ENCODE results near the gene NPHP4.

The NPHP4 gene

DNA sequence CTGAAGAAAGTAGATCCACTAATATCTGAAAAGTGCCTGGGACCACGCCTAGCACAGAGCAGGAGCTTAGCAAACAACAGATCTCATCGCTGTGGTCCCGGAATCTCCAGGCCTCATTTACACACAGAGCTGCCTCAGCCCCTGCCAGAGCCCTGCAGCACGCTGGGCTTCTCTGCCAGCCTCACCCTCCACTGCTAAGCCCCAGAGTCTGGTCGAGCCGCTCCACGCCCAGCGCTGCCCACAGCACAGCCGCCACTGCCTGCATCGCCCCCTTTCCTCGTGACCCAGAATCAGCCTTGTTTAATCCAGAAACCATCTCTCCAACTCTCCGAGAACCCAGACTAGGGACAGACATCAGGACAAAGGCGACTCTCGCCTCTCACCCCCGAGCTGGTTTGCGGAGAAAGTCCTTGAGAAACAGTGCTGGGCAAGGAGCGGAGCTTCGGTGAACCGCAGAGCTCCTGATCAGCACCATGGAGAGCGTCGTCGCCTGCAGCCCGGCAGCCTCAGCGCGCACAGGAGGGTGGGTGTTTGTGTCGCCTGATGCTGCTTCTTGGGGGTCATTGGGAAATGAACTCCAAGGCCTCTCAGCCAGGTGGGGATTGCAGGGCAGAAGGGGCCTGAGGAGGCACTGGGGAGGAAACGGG, 145.1 kb downstream of the NPHP4 start:
- WGBS (ENCODE audit: extremely low coverage, insufficient coverage, low lambda C conversion rate), result no CpG with 5 or more reads among the region's 27 CpGs
- H3K56ac ChIP-seq (ENCODE audit: low read length), result no peak overlapping the region
- DNase-seq, result peak; percentile 74

DNA sequence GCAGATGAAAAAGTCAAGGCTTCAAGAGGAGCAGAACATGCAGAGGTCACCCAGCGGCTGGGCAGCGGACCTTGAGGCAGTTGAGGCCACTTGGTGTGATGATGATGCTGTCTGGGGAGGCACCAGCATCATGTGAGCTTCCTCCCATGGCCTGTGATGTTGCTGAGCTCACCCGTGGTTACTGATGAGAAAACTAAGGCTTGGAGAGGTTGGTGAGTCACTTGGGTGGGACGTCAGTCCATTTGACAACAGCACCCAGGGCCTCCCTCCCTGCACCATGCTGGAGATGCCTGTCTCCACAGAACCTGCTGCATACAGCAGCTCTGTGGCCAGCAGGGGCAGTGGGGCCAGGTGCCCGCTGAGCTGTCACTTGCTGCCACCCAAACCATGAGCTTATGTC, 146.8 kb downstream of the NPHP4 start:
- Histone ChIP-seq H2BK5ac (ENCODE audit: low read length) (no peak overlapping the region), H3K4me1 (ENCODE audit: control insufficient read depth, low read depth, low read length) (no peaks in the 10 kb centered on the region), H3K56ac (ENCODE audit: low read length) (no peak overlapping the region), H3K4me3 (ENCODE audit: low read length) (no peak overlapping the region), H2BK15ac (replicated peaks; ENCODE audit: low read depth) (no peak overlapping the region), H2AK5ac (ENCODE audit: low read length) (no peak overlapping the region), H3K36me3 (ENCODE audit: control insufficient read depth, insufficient read depth, low read length) (no peaks in the 10 kb centered on the region), H3K4me2 (ENCODE audit: low read length) (no peak overlapping the region), H3K79me2 (ENCODE audit: control insufficient read depth, insufficient read depth, low read length) (no peaks in the 10 kb centered on the region), H3K27ac (ENCODE audit: low read depth, low read length) (no peak overlapping the region), H4K5ac (ENCODE audit: low read length) (no peak overlapping the region), H3K4ac (ENCODE audit: low read depth, low read length) (no peak overlapping the region), H3K23ac (ENCODE audit: low read length) (no peak overlapping the region), H3K18ac (ENCODE audit: low read length) (no peak overlapping the region), H4K8ac (ENCODE audit: low read depth, low read length) (no peak overlapping the region), H3K27me3 (ENCODE audit: insufficient read depth, low read length, poor library complexity) (no peaks in the 10 kb centered on the region), H2BK120ac (ENCODE audit: low read depth, low read length) (no peak overlapping the region), H3K79me1 (ENCODE audit: low read length) (no peaks in the 10 kb centered on the region), H3K9ac (ENCODE audit: low read length) (no peak overlapping the region)
- DNase-seq, result no peak
- no CpG with 5 or more reads among the region's 5 CpGs for WGBS (ENCODE audit: extremely low coverage, insufficient coverage, low lambda C conversion rate)

More for the DNA sequence above, 145.1 kb downstream of the NPHP4 start:
- H3K9ac ChIP-seq (ENCODE audit: low read length), result no peak overlapping the region
- no peak overlapping the region for H3K23ac ChIP-seq (ENCODE audit: low read length)
- no peak overlapping the region for H3K27ac ChIP-seq (ENCODE audit: low read depth, low read length)
- H3K36me3 ChIP-seq (ENCODE audit: control insufficient read depth, insufficient read depth, low read length), result no peaks in the 10 kb centered on the region
- H3K18ac ChIP-seq (ENCODE audit: low read length), result no peak overlapping the region
- H2BK120ac ChIP-seq (ENCODE audit: low read depth, low read length), result no peak overlapping the region
- no peak overlapping the region for H3K4me2 ChIP-seq (ENCODE audit: low read length)
- H3K79me2 ChIP-seq (ENCODE audit: control insufficient read depth, insufficient read depth, low read length), result no peaks in the 10 kb centered on the region
- H4K5ac ChIP-seq (ENCODE audit: low read length), result no peak overlapping the region
- H3K79me1 ChIP-seq (ENCODE audit: low read length), result no peaks in the 10 kb centered on the region
- H2BK15ac ChIP-seq (replicated peaks; ENCODE audit: low read depth), result no peak overlapping the region
- no peak overlapping the region for H3K4ac ChIP-seq (ENCODE audit: low read depth, low read length)
- H3K4me1 ChIP-seq (ENCODE audit: control insufficient read depth, low read depth, low read length), result no peaks in the 10 kb centered on the region
- H3K4me3 ChIP-seq (ENCODE audit: low read length), result no peak overlapping the region
- H4K8ac ChIP-seq (ENCODE audit: low read depth, low read length), result no peak overlapping the region
- H2AK5ac ChIP-seq (ENCODE audit: low read length), result no peak overlapping the region
- no peaks in the 10 kb centered on the region for H3K27me3 ChIP-seq (ENCODE audit: insufficient read depth, low read length, poor library complexity)
- H2BK5ac ChIP-seq (ENCODE audit: low read length), result no peak overlapping the region

- no peak for DNase-seq
- Histone ChIP-seq H2AK5ac (ENCODE audit: low read length) (no peak overlapping the region), H3K36me3 (ENCODE audit: control insufficient read depth, insufficient read depth, low read length) (no peaks in the 10 kb centered on the region), H4K8ac (ENCODE audit: low read depth, low read length) (no peak overlapping the region), H3K4me3 (ENCODE audit: low read length) (no peak overlapping the region), H3K4me2 (ENCODE audit: low read length) (no peak overlapping the region), H3K9ac (ENCODE audit: low read length) (no peak overlapping the region), H3K56ac (ENCODE audit: low read length) (no peak overlapping the region), H3K23ac (ENCODE audit: low read length) (no peak overlapping the region), H3K4ac (ENCODE audit: low read depth, low read length) (no peak overlapping the region), H2BK120ac (ENCODE audit: low read depth, low read length) (no peak overlapping the region), H3K18ac (ENCODE audit: low read length) (no peak overlapping the region), H4K5ac (ENCODE audit: low read length) (no peak overlapping the region), H3K79me2 (ENCODE audit: control insufficient read depth, insufficient read depth, low read length) (no peaks in the 10 kb centered on the region), H2BK5ac (ENCODE audit: low read length) (no peak overlapping the region), H3K79me1 (ENCODE audit: low read length) (no peaks in the 10 kb centered on the region), H2BK15ac (replicated peaks; ENCODE audit: low read depth) (no peak overlapping the region), H3K27ac (ENCODE audit: low read depth, low read length) (no peak overlapping the region), H3K27me3 (ENCODE audit: insufficient read depth, low read length, poor library complexity) (no peaks in the 10 kb centered on the region), H3K4me1 (ENCODE audit: control insufficient read depth, low read depth, low read length) (no peaks in the 10 kb centered on the region)
- no CpG with 5 or more reads among the region's 14 CpGs for WGBS (ENCODE audit: extremely low coverage, insufficient coverage, low lambda C conversion rate)
Measured at GRCh38 chr1:5844442-5844841, 147.8 kb downstream of the NPHP4 start.

- WGBS (ENCODE audit: extremely low coverage, insufficient coverage, low lambda C conversion rate), result no CpG with 5 or more reads among the region's 13 CpGs
- no peak overlapping the region for H2AK5ac ChIP-seq (ENCODE audit: low read length)
Measured at GRCh38 chr1:5843521-5844096, 148.6 kb downstream of the NPHP4 start.

DNA sequence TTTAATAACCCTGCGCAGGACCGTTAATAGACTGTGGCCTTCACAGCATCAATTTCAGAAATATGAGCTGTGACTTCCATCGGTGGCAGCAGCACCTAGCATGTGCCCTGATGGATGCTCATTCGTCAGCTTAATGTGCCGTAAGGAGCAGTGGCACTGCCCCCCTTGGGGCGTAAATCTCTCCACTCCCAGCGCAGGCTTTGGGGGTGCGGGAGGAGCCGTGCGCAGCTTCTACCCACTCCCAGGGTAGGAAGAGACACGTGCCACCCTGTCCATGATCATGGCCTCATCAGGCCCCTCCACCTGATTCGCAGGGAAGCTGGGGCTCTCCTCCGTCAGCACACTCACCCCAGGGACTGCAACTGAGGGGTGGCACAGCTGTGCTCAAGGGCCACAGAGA, 149.5 kb downstream of the NPHP4 start:
- Histone ChIP-seq H3K23ac (ENCODE audit: low read length) (no peak overlapping the region), H3K27me3 (ENCODE audit: insufficient read depth, low read length, poor library complexity) (no peaks in the 10 kb centered on the region), H3K79me2 (ENCODE audit: control insufficient read depth, insufficient read depth, low read length) (no peaks in the 10 kb centered on the region), H3K4me3 (ENCODE audit: low read length) (no peak overlapping the region), H3K4me1 (ENCODE audit: control insufficient read depth, low read depth, low read length) (no peaks in the 10 kb centered on the region), H4K5ac (ENCODE audit: low read length) (no peak overlapping the region), H3K56ac (ENCODE audit: low read length) (no peak overlapping the region), H2AK5ac (ENCODE audit: low read length) (no peak overlapping the region), H3K36me3 (ENCODE audit: control insufficient read depth, insufficient read depth, low read length) (no peaks in the 10 kb centered on the region), H2BK5ac (ENCODE audit: low read length) (no peak overlapping the region), H3K4me2 (ENCODE audit: low read length) (no peak overlapping the region), H3K4ac (ENCODE audit: low read depth, low read length) (no peak overlapping the region), H2BK15ac (replicated peaks; ENCODE audit: low read depth) (no peak overlapping the region), H3K9ac (ENCODE audit: low read length) (no peak overlapping the region), H4K8ac (ENCODE audit: low read depth, low read length) (no peak overlapping the region), H2BK120ac (ENCODE audit: low read depth, low read length) (no peak overlapping the region), H3K79me1 (ENCODE audit: low read length) (no peaks in the 10 kb centered on the region), H3K27ac (ENCODE audit: low read depth, low read length) (no peak overlapping the region), H3K18ac (ENCODE audit: low read length) (no peak overlapping the region)
- WGBS (ENCODE audit: extremely low coverage, insufficient coverage, low lambda C conversion rate), result no CpG with 5 or more reads among the region's 13 CpGs
- no peak for DNase-seq

More at GRCh38 chr1:5843521-5844096, 148.6 kb downstream of the NPHP4 start:
- H3K4me2 ChIP-seq (ENCODE audit: low read length), result no peak overlapping the region
- H3K56ac ChIP-seq (ENCODE audit: low read length), result no peak overlapping the region
- no peak overlapping the region for H4K5ac ChIP-seq (ENCODE audit: low read length)
- H3K4me1 ChIP-seq (ENCODE audit: control insufficient read depth, low read depth, low read length), result no peaks in the 10 kb centered on the region
- H3K4ac ChIP-seq (ENCODE audit: low read depth, low read length), result no peak overlapping the region
- no peak overlapping the region for H3K27ac ChIP-seq (ENCODE audit: low read depth, low read length)
- H3K4me3 ChIP-seq (ENCODE audit: low read length), result no peak overlapping the region
- H3K79me1 ChIP-seq (ENCODE audit: low read length), result no peaks in the 10 kb centered on the region
- H2BK5ac ChIP-seq (ENCODE audit: low read length), result no peak overlapping the region
- no peak overlapping the region for H2BK120ac ChIP-seq (ENCODE audit: low read depth, low read length)
- H3K27me3 ChIP-seq (ENCODE audit: insufficient read depth, low read length, poor library complexity), result no peaks in the 10 kb centered on the region
- H2BK15ac ChIP-seq (replicated peaks; ENCODE audit: low read depth), result no peak overlapping the region
- H3K79me2 ChIP-seq (ENCODE audit: control insufficient read depth, insufficient read depth, low read length), result no peaks in the 10 kb centered on the region
- DNase-seq, result no peak
- no peak overlapping the region for H3K23ac ChIP-seq (ENCODE audit: low read length)
- H3K9ac ChIP-seq (ENCODE audit: low read length), result no peak overlapping the region
- H4K8ac ChIP-seq (ENCODE audit: low read depth, low read length), result no peak overlapping the region
- H3K18ac ChIP-seq (ENCODE audit: low read length), result no peak overlapping the region
- H3K36me3 ChIP-seq (ENCODE audit: control insufficient read depth, insufficient read depth, low read length), result no peaks in the 10 kb centered on the region

- Histone ChIP-seq H3K36me3 (ENCODE audit: control insufficient read depth, insufficient read depth, low read length) (no peaks in the 10 kb centered on the region), H2BK5ac (ENCODE audit: low read length) (no peak overlapping the region), H4K8ac (ENCODE audit: low read depth, low read length) (no peak overlapping the region), H3K27me3 (ENCODE audit: insufficient read depth, low read length, poor library complexity) (no peaks in the 10 kb centered on the region), H3K4me3 (ENCODE audit: low read length) (no peak overlapping the region), H3K4me1 (ENCODE audit: control insufficient read depth, low read depth, low read length) (no peaks in the 10 kb centered on the region), H4K5ac (ENCODE audit: low read length) (no peak overlapping the region), H3K9ac (ENCODE audit: low read length) (no peak overlapping the region), H3K4me2 (ENCODE audit: low read length) (no peak overlapping the region), H2BK15ac (replicated peaks; ENCODE audit: low read depth) (no peak overlapping the region), H3K79me2 (ENCODE audit: control insufficient read depth, insufficient read depth, low read length) (no peaks in the 10 kb centered on the region), H3K27ac (ENCODE audit: low read depth, low read length) (no peak overlapping the region), H3K18ac (ENCODE audit: low read length) (no peak overlapping the region), H3K79me1 (ENCODE audit: low read length) (no peaks in the 10 kb centered on the region), H2AK5ac (ENCODE audit: low read length) (no peak overlapping the region), H2BK120ac (ENCODE audit: low read depth, low read length) (no peak overlapping the region), H3K56ac (ENCODE audit: low read length) (no peak overlapping the region), H3K4ac (ENCODE audit: low read depth, low read length) (no peak overlapping the region), H3K23ac (ENCODE audit: low read length) (no peak overlapping the region)
- no CpG with 5 or more reads among the region's 16 CpGs for WGBS (ENCODE audit: extremely low coverage, insufficient coverage, low lambda C conversion rate)
- DNase-seq, result no peak
Measured at GRCh38 chr1:5840551-5841001, 151.6 kb downstream of the NPHP4 start.
